Ovary (tissue), 9 donors: Measurements from ENCODE around the gene CBY2. TPM values are rescaled to one million over a fixed set of nuclear protein-coding genes. Genes with fewer than 3 reads are reported as not detected.

ENCODE experiments used
- DNase-seq, 5 donors: peaks; one replicate each; pipeline ENCODE4 v3.0.0-alpha.2; 2019 to 2020
- H3K27ac ChIP-seq, 2 donors: fragments of 200-600 bp; one replicate each; pipeline versions ENCODE4 v1.5.1 to v1.8.0; 2019 to 2022
- H3K27me3 ChIP-seq: fragments of 200-600 bp; one replicate; pipeline ENCODE4 v1.8.0; 2022
- H3K36me3 ChIP-seq: fragments of 200-600 bp; sonication (generic); one replicate; pipeline ENCODE4 v1.5.1; 2019
- H3K4me1 ChIP-seq: one replicate; pipeline ENCODE4 v1.8.1; 2013; ENCODE audit warnings: mild to moderate bottlenecking, moderate library complexity; ENCODE audit not compliant: insufficient read depth
- H3K4me3 ChIP-seq: fragments of 200-600 bp; sonication (generic); one replicate; pipeline ENCODE4 v1.5.1; 2017
- H3K9me3 ChIP-seq, 2 donors: fragments of 200-600 bp in 1 of 2; sonication (generic) in 1 of 2; one replicate each; pipeline versions ENCODE4 v1.5.1 to v1.8.1; 2013 to 2019; ENCODE audit warnings: mild to moderate bottlenecking in 1 of 2, moderate library complexity in 1 of 2
- CTCF ChIP-seq, 3 donors: fragments of 450-650 bp in 2 of 3; fragments of 200-600 bp in 1 of 3; IDR thresholded peaks; one replicate each; pipeline versions ENCODE4 v1.5.1 to v1.8.0; 2016 to 2022; ENCODE audit warnings: antibody characterized with exemption in 3 of 3, mild to moderate bottlenecking in 1 of 3
- EP300 ChIP-seq: sonication (generic); formaldehyde crosslinking; IDR thresholded peaks from one replicate; pipeline ENCODE4 v1.6.1; 2017; ENCODE audit warnings: antibody characterized with exemption
- POLR2A ChIP-seq: fragments of 450-650 bp; IDR thresholded peaks from one replicate; pipeline ENCODE4 v1.6.1; 2017; ENCODE audit warnings: antibody characterized with exemption, mild to moderate bottlenecking, moderate library complexity
- WGBS, 3 donors: extraction: QIAGEN DNeasy Blood & Tissue Kit in 1 of 3; methylation state at CpG; one replicate each; pipeline versions ENCODE4 v1.1.5 to v1.1.7; 2013 to 2017; 5-methylcytosine and 5-hydroxymethylcytosine counted together
- intact Hi-C, 4 donors: fragments of 100-400 bp; cut with DNase I; formaldehyde crosslinking; loops; one replicate each; pipeline versions ENCODE4 v1.11.0 to v1.15.1; 2022 to 2023
- polyA plus RNA-seq, 2 donors: library from polyadenylated mRNA; stranded (reverse); fragments of 200-250 nt in 1 of 2; fragments of 350-450 nt in 1 of 2; fragmentation: Illumina TruSeq in 1 of 2; extraction: RNeasy Lipid Tissue Mini Kit (QIAGEN cat#74804) in 1 of 2; gene quantifications; one replicate each; pipeline ENCODE4 v1.2.3, GENCODE V29; 2013 to 2014
- total RNA-seq, 7 donors: library from RNA; depleted of rRNA in 2 of 7; stranded (reverse); fragments of >200 nt in 2 of 7; fragmentation: NEBNext Ultra II Directional in 3 of 7; extraction: Animal tissue kit (Norgen Biotek cat#: 25700) in 3 of 7; gene quantifications; one replicate each; pipeline versions ENCODE4 v1.1.0 to v1.2.4, GENCODE V29; 2016 to 2023
- donor health status: DM: no; HTN: no; CAD: no; lungs with moderate emphysema.
- donor health status: DM: no; HTN: no; CAD: no.
- donor health status: Bipolar disorder and iron deficiency.
- donor health status: DM: yes; HTN: yes; CAD: no.
- donor health status: DM: no; HTN: no; CAD: no.
- donor health status: DM: yes; HTN: yes; CAD: no.

CBY2 gene
- total and polyA plus RNA-seq, 9 donors: not detected

DNA sequence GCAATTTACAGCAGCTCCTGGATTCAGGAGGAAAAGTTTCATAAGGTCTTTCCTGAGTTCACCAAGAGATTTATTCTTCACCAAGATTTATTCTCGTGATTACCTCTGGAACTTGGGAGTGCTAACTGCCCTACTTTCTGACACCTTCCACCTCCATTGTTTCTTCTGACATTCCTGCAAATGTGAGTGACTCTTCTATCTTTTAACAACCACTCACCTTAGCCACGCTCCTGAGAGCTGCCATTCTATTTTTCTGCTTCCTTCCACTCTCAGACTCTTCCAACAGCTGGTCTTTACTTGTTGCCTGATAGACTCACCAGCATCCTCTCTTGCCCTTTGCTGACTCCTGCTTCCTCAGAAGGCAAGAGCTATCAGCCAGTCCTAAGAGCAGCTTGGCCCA is 11.5 kb upstream of the CBY2 start:
- 23 to 36% (median 31%) methylated on average over 2 of the region's 2 CpGs for WGBS, 3 donors
- intact Hi-C loops: no loop called here

GRCh38 chr13:45691251-45691650 is 10.9 kb upstream of the CBY2 start:
- H3K4me1 ChIP-seq: no peaks in the 10 kb centered on the region
- no peaks in the 10 kb centered on the region for H3K9me3 ChIP-seq
- intact Hi-C loops: no loop called here
- 36 to 73% (median 52%) methylated on average over 4 of the region's 4 CpGs for WGBS, 3 donors
- no peaks in the 10 kb centered on the region for H3K27me3 ChIP-seq
- no peaks in the 10 kb centered on the region for H3K36me3 ChIP-seq
- H3K27ac ChIP-seq: no peak overlapping the region
- H3K4me3 ChIP-seq: no peak overlapping the region
- DNase-seq: no peak
- TF ChIP-seq EP300: no peak
- TF ChIP-seq POLR2A: no peak
- TF ChIP-seq CTCF (IDR thresholded peaks at IDR 0.05): no peak

More for the DNA sequence above, 11.5 kb upstream of the CBY2 start:
- TF ChIP-seq CTCF (IDR thresholded peaks at IDR 0.05) (no peak), POLR2A (no peak), EP300 (no peak)
- H3K27me3 ChIP-seq: no peaks in the 10 kb centered on the region
- H3K4me1 ChIP-seq: no peaks in the 10 kb centered on the region
- no peak overlapping the region for H3K4me3 ChIP-seq
- DNase-seq: no peak
- H3K27ac ChIP-seq: no peak overlapping the region
- no peaks in the 10 kb centered on the region for H3K36me3 ChIP-seq
- H3K9me3 ChIP-seq: no peaks in the 10 kb centered on the region

- Histone ChIP-seq H3K4me3 (no peak overlapping the region), H3K9me3 (no peaks in the 10 kb centered on the region), H3K36me3 (no peaks in the 10 kb centered on the region), H3K27ac (no peak overlapping the region), H3K4me1 (no peaks in the 10 kb centered on the region), H3K27me3 (no peaks in the 10 kb centered on the region)
- intact Hi-C loops: no loop called here
- DNase-seq: no peak
- TF ChIP-seq EP300 (no peak), POLR2A (no peak), CTCF (IDR thresholded peaks at IDR 0.05) (no peak)
- WGBS, 3 donors: 0 to 31% (median 14%) methylated on average over 1 of the region's 1 CpG
Measured at GRCh38 chr13:45691667-45692066, 10.5 kb upstream of the CBY2 start.

GRCh38 chr13:45695198-45695730 is 6.9 kb upstream of the CBY2 start:
- Histone ChIP-seq H3K9me3 (no peaks in the 10 kb centered on the region), H3K27ac (no peak overlapping the region), H3K4me1 (no peaks in the 10 kb centered on the region), H3K4me3 (no peak overlapping the region), H3K27me3 (no peaks in the 10 kb centered on the region), H3K36me3 (no peaks in the 10 kb centered on the region)
- TF ChIP-seq CTCF (IDR thresholded peaks at IDR 0.05) (no peak), EP300 (no peak), POLR2A (no peak)
- 43 to 51% (median 44%) methylated on average over 5 of the region's 5 CpGs for WGBS, 3 donors
- no peak for DNase-seq
- intact Hi-C loops: no loop called here
